HG02943 (cell line): Measurements from ENCODE around the gene HS3ST5.
"Not testable (repeated sequence)": the region's sequence is repeated elsewhere in the genome, so short reads cannot be mapped to it uniquely, and the experiment has no call there.

Experiments
- ATAC-seq: cut with Tn5 transposase; IDR thresholded peaks from one replicate; pipeline ENCODE4 v1.9.1; 2021; ENCODE audit warnings: mild to moderate bottlenecking, low read depth, moderate library complexity; ENCODE audit not compliant: unreplicated experiment

The HS3ST5 gene

GRCh38 chr6:114280239-114280982, 62.4 kb downstream of the HS3ST5 start:
- ATAC-seq = no peak

- ATAC-seq = no peak
Measured at GRCh38 chr6:114277220-114277619, 65.6 kb downstream of the HS3ST5 start.

GRCh38 chr6:114276783-114277182, 66.0 kb downstream of the HS3ST5 start:
- ATAC-seq = no peak

GRCh38 chr6:114274836-114275235, 68.0 kb downstream of the HS3ST5 start:
- no peak for ATAC-seq

GRCh38 chr6:114272582-114272981, 70.2 kb downstream of the HS3ST5 start:
- ATAC-seq = no peak

GRCh38 chr6:114271405-114271804, 71.4 kb downstream of the HS3ST5 start:
- no peak for ATAC-seq

GRCh38 chr6:114267897-114268296, 74.9 kb downstream of the HS3ST5 start:
- ATAC-seq = no peak

GRCh38 chr6:114260810-114261209, 82.0 kb downstream of the HS3ST5 start:
- no peak for ATAC-seq

GRCh38 chr6:114258376-114258775, 84.4 kb downstream of the HS3ST5 start:
- ATAC-seq = no peak

- ATAC-seq = no peak
Measured at GRCh38 chr6:114253431-114253830, 89.4 kb downstream of the HS3ST5 start.

- no peak for ATAC-seq
Measured at GRCh38 chr6:114249522-114249921, 93.3 kb downstream of the HS3ST5 start.

GRCh38 chr6:114247101-114247500, 95.7 kb downstream of the HS3ST5 start:
- ATAC-seq = no peak

GRCh38 chr6:114240796-114241195, 102.0 kb downstream of the HS3ST5 start:
- ATAC-seq = no peak

- ATAC-seq = no peak
Measured at GRCh38 chr6:114228675-114229074, 114.1 kb downstream of the HS3ST5 start.

GRCh38 chr6:114227944-114228468, 114.8 kb downstream of the HS3ST5 start:
- ATAC-seq = no peak

- ATAC-seq = no peak
Measured at GRCh38 chr6:114220241-114220640, 122.6 kb downstream of the HS3ST5 start.

- ATAC-seq = no peak
Measured at GRCh38 chr6:114218437-114219340, 124.1 kb downstream of the HS3ST5 start.

GRCh38 chr6:114217996-114218395, 124.8 kb downstream of the HS3ST5 start:
- not testable (repeated sequence) for ATAC-seq

GRCh38 chr6:114216789-114217467, 125.9 kb downstream of the HS3ST5 start:
- no peak for ATAC-seq

- ATAC-seq = no peak
Measured at GRCh38 chr6:114210467-114210866, 132.4 kb downstream of the HS3ST5 start.

- no peak for ATAC-seq
Measured at GRCh38 chr6:114203460-114203859, 139.4 kb downstream of the HS3ST5 start.
